Measurements from ENCODE around the gene SPEG.

Gene SPEG

GRCh38 chr2:219434468-219434717 is 250 bp upstream of the SPEG start:
- no peak for TF ChIP-seq CTCF (IDR thresholded peaks at IDR 0.05; ENCODE audit: extremely low read depth, missing control alignments)

GRCh38 chr2:219435701-219436100 is 1.1 kb downstream of the SPEG start:
- TF ChIP-seq CTCF (IDR thresholded peaks at IDR 0.05; ENCODE audit: extremely low read depth, missing control alignments), result no peak
- DNase-seq (ENCODE audit: low spot score), result no peak

More at GRCh38 chr2:219434468-219434717, 250 bp upstream of the SPEG start:
- DNase-seq (ENCODE audit: low spot score), result no peak

- no peak for TF ChIP-seq CTCF (IDR thresholded peaks at IDR 0.05; ENCODE audit: extremely low read depth, missing control alignments)
- no peak for DNase-seq (ENCODE audit: low spot score)
Observed at GRCh38 chr2:219436491-219436890, 1.8 kb downstream of the SPEG start.

- DNase-seq (ENCODE audit: low spot score), result no peak
- TF ChIP-seq CTCF (IDR thresholded peaks at IDR 0.05; ENCODE audit: extremely low read depth, missing control alignments), result no peak
Observed at GRCh38 chr2:219437141-219437540, 2.5 kb downstream of the SPEG start.

- TF ChIP-seq CTCF (IDR thresholded peaks at IDR 0.05; ENCODE audit: extremely low read depth, missing control alignments), result no peak
- no peak for DNase-seq (ENCODE audit: low spot score)
Observed at GRCh38 chr2:219437690-219438206, 3.1 kb downstream of the SPEG start.

GRCh38 chr2:219438453-219438852 is 3.8 kb downstream of the SPEG start:
- TF ChIP-seq CTCF (IDR thresholded peaks at IDR 0.05; ENCODE audit: extremely low read depth, missing control alignments), result no peak

GRCh38 chr2:219439506-219439905 is 4.9 kb downstream of the SPEG start:
- no peak for TF ChIP-seq CTCF (IDR thresholded peaks at IDR 0.05; ENCODE audit: extremely low read depth, missing control alignments)
- no peak for DNase-seq (ENCODE audit: low spot score)

More at GRCh38 chr2:219438453-219438852, 3.8 kb downstream of the SPEG start:
- no peak for DNase-seq (ENCODE audit: low spot score)

Measured in GM20000 (cell line).